HUES6 (cell line): ENCODE measurements around the gene RBM41.
"Not testable (repeated sequence)": the region's sequence is repeated elsewhere in the genome, so short reads cannot be mapped to it uniquely, and the experiment has no call there.

Experiments used
- H3K27ac ChIP-seq: 2 replicates; pipeline ENCODE4 v1.7.0; 2013; ENCODE audit warnings: low read depth, mild to moderate bottlenecking, low read length, inconsistent platforms
- H3K27me3 ChIP-seq: 2 replicates; pipeline ENCODE4 v1.6.1; 2013; ENCODE audit warnings: low read length; ENCODE audit not compliant: control insufficient read depth, insufficient read depth
- H3K36me3 ChIP-seq: 2 replicates; pipeline ENCODE4 v1.6.1; 2013; ENCODE audit warnings: low read length; ENCODE audit not compliant: control insufficient read depth, insufficient read depth
- H3K4me1 ChIP-seq: 2 replicates; pipeline ENCODE4 v1.6.1; 2013; ENCODE audit warnings: low read length; ENCODE audit not compliant: control insufficient read depth, insufficient read depth
- H3K4me3 ChIP-seq: 2 replicates; pipeline ENCODE4 v1.5.1; 2013; ENCODE audit warnings: low read depth, low read length
- H3K9ac ChIP-seq: one replicate; pipeline ENCODE4 v1.6.1; 2013; ENCODE audit warnings: mild to moderate bottlenecking, low read length
- H3K9me3 ChIP-seq: 2 replicates; pipeline ENCODE4 v1.6.1; 2013; ENCODE audit warnings: low read depth, low read length; ENCODE audit not compliant: control insufficient read depth, insufficient read depth

Gene RBM41

DNA sequence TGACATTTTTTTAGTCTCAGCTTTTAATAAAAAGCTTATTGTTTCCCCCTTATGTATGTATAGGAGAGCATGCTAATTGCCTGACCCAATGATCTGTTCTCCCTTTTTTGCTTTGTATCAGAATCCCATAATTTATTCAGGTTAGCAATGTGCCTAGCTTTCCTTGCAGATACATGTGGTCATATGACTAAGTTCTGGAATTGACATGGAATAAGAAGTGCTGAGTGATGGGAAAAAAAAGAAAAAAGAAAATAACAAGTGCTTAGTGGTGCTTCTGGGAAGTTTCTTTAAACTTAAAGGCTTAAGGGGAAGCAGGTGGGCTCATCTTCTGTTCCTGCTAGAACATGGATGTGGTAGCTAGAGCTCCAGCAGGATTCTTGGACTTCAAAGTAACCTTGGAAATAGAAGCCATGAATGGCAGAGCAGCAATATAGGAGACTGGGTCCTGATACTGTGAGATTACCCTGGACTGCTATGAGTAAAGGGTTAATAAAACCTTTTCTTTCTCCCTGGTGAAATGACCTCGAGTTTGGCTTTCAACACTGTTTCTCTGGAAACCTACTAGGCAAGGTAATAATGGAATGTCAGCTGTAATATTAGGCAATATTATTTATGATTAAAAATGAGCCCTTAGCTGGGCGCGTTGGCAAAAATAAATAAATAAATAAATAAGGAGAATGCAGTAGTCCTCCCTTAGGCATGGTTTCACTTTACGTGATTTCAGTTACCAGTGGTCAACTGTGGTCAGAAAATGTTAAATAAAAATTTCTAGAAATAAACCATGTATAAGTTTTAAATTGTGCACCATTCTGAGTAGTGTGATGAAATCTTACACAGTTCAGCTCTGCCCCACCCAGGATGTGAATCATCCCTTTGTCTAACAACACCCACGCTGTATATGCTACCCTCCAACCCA lies 16.7 kb upstream of the RBM41 start:
- Histone ChIP-seq H3K27me3 (no peaks in the 10 kb centered on the region; the same call in 1 of the 2 replicates), H3K4me1 (no peaks in the 10 kb centered on the region), H3K9me3 (no peaks in the 10 kb centered on the region), H3K4me3 (no peak overlapping the region), H3K9ac (no peak overlapping the region), H3K27ac (no peak overlapping the region), H3K36me3 (no peaks in the 10 kb centered on the region)

DNA sequence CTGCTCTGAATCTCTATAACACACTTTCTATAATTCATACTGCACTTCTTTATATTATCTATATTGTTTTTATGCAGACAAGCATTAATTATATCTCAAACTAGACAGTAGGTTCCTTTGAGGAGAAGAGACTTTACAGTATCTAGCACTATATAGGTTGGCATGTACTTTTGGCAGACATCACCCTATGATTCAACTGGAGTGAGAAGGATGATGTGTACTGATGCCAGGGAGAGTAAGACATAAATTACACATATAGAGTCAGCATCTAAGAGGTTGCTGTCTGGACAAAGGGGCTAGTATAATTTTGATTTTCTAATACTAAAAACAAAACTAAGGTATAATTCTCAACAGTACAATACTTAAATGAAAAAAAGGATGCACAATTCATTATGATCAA lies 5.1 kb upstream of the RBM41 start:
- H3K27ac ChIP-seq, result no peak overlapping the region
- no peaks in the 10 kb centered on the region for H3K9me3 ChIP-seq
- H3K27me3 ChIP-seq, result no peaks in the 10 kb centered on the region
- H3K4me3 ChIP-seq, result no peak overlapping the region
- no peak overlapping the region for H3K9ac ChIP-seq
- no peaks in the 10 kb centered on the region for H3K4me1 ChIP-seq
- no peaks in the 10 kb centered on the region for H3K36me3 ChIP-seq

GRCh38 chrX:107119283-107119682 lies 661 bp upstream of the RBM41 start:
- Histone ChIP-seq H3K36me3 (peaks cover 26% of the 10 kb centered on the region), H3K27ac (no peak overlapping the region)

GRCh38 chrX:107117993-107118321 lies 665 bp downstream of the RBM41 start:
- no peaks in the 10 kb centered on the region for H3K9me3 ChIP-seq
- peak overlapping the region; percentile 92 for H3K4me3 ChIP-seq
- H3K27ac ChIP-seq, result peak overlapping the region; percentile 75
- H3K36me3 ChIP-seq, result peaks cover 39% of the 10 kb centered on the region
- 0 out of 2 replicates have a peak, but pooled peaks cover 10% of the 10 kb centered on the region for H3K4me1 ChIP-seq
- H3K27me3 ChIP-seq, result no peaks in the 10 kb centered on the region; the same call in 1 of the 2 replicates
- H3K9ac ChIP-seq, result peak overlapping the region; percentile 87

More at GRCh38 chrX:107119283-107119682, 661 bp upstream of the RBM41 start:
- Histone ChIP-seq H3K4me1 (0 out of 2 replicates have a peak, but pooled peaks cover 10% of the 10 kb centered on the region), H3K4me3 (no peak overlapping the region), H3K9ac (no peak overlapping the region), H3K9me3 (no peaks in the 10 kb centered on the region), H3K27me3 (no peaks in the 10 kb centered on the region)

GRCh38 chrX:107107459-107107858 lies 11.2 kb downstream of the RBM41 start:
- Histone ChIP-seq H3K36me3 (peaks cover 54% of the 10 kb centered on the region), H3K4me1 (no peaks in the 10 kb centered on the region), H3K27ac (no peak overlapping the region), H3K9me3 (no peaks in the 10 kb centered on the region; the same call in 1 of the 2 replicates), H3K27me3 (no peaks in the 10 kb centered on the region), H3K9ac (no peak overlapping the region), H3K4me3 (no peak overlapping the region)

GRCh38 chrX:107102980-107103379 lies 15.6 kb downstream of the RBM41 start:
- H3K9me3 ChIP-seq, result no peaks in the 10 kb centered on the region
- no peaks in the 10 kb centered on the region; the same call in 1 of the 2 replicates for H3K27me3 ChIP-seq
- no peak overlapping the region for H3K9ac ChIP-seq
- H3K4me3 ChIP-seq, result no peak overlapping the region
- no peak overlapping the region for H3K27ac ChIP-seq
- peaks cover 46% of the 10 kb centered on the region for H3K36me3 ChIP-seq
- no peaks in the 10 kb centered on the region for H3K4me1 ChIP-seq

GRCh38 chrX:107076158-107076557 lies 42.5 kb downstream of the RBM41 start:
- Histone ChIP-seq H3K27me3 (no peaks in the 10 kb centered on the region), H3K9me3 (peaks cover 14% of the 10 kb centered on the region), H3K27ac (no peak overlapping the region), H3K9ac (no peak overlapping the region), H3K4me1 (no peaks in the 10 kb centered on the region), H3K36me3 (0 out of 2 replicates have a peak, but pooled peaks cover 2% of the 10 kb centered on the region), H3K4me3 (no peak overlapping the region)

- H3K27me3 ChIP-seq, H3K4me1 ChIP-seq, H3K27ac ChIP-seq, H3K4me3 ChIP-seq, H3K9ac ChIP-seq, H3K36me3 ChIP-seq, H3K9me3 ChIP-seq: not testable (repeated sequence)
Measured at GRCh38 chrX:107057731-107058130, 60.9 kb downstream of the RBM41 start.

GRCh38 chrX:107054978-107055377 lies 63.6 kb downstream of the RBM41 start:
- no peak overlapping the region for H3K9ac ChIP-seq
- H3K9me3 ChIP-seq, result peaks cover 3% of the 10 kb centered on the region; the same call in 1 of the 2 replicates
- no peaks in the 10 kb centered on the region for H3K4me1 ChIP-seq
- no peak overlapping the region for H3K4me3 ChIP-seq
- H3K27me3 ChIP-seq, result peaks cover 6% of the 10 kb centered on the region; the same call in 1 of the 2 replicates
- no peaks in the 10 kb centered on the region for H3K36me3 ChIP-seq
- no peak overlapping the region for H3K27ac ChIP-seq

GRCh38 chrX:107050195-107050709 lies 68.4 kb downstream of the RBM41 start:
- Histone ChIP-seq H3K27ac (no peak overlapping the region), H3K36me3 (no peaks in the 10 kb centered on the region), H3K27me3 (peaks cover 6% of the 10 kb centered on the region; the same call in 1 of the 2 replicates), H3K9ac (no peak overlapping the region), H3K4me1 (no peaks in the 10 kb centered on the region), H3K9me3 (peaks cover 7% of the 10 kb centered on the region), H3K4me3 (no peak overlapping the region)

GRCh38 chrX:107047622-107048021 lies 71.0 kb downstream of the RBM41 start:
- H3K9me3 ChIP-seq, result peaks cover 5% of the 10 kb centered on the region; the same call in 1 of the 2 replicates
- H3K27me3 ChIP-seq, result peaks cover 6% of the 10 kb centered on the region; the same call in 1 of the 2 replicates
- H3K27ac ChIP-seq, result no peak overlapping the region
- no peak overlapping the region for H3K9ac ChIP-seq
- no peaks in the 10 kb centered on the region for H3K36me3 ChIP-seq
- H3K4me3 ChIP-seq, result no peak overlapping the region
- no peaks in the 10 kb centered on the region for H3K4me1 ChIP-seq
